HepG2 (cell line): Measurements from ENCODE around the gene PCCB. TPM values are rescaled to one million over a fixed set of nuclear protein-coding genes. Genes with fewer than 3 reads are reported as not detected.
A peak's percentile ranks its signal among the peaks of the same experiment; 100 is the strongest.

Source experiments
- ARNT2 ChIP-seq: sonication (generic); formaldehyde crosslinking; IDR thresholded peaks from 2 replicates; pipeline ENCODE4 v1.8.0; 2022; ENCODE audit warnings: mild to moderate bottlenecking, low read depth, missing genetic modification reagents, moderate library complexity
- BHLHE40 ChIP-seq: IDR thresholded peaks from 2 replicates; pipeline ENCODE4 v1.6.1; 2011; ENCODE audit warnings: low read length, improper control_type of control experiment
- DMAP1 ChIP-seq: IDR thresholded peaks from 2 replicates; pipeline ENCODE4 v1.6.1; 2016
- FOSL1 ChIP-seq: sonication (generic); formaldehyde crosslinking; IDR thresholded peaks from 2 replicates; pipeline ENCODE4 v1.9.0; 2021; ENCODE audit warnings: missing genetic modification reagents, borderline replicate concordance
- HOXA7 ChIP-seq: sonication (generic); formaldehyde crosslinking; IDR thresholded peaks from 2 replicates; pipeline ENCODE4 v1.8.1; 2022; ENCODE audit warnings: mild to moderate bottlenecking, missing genetic modification reagents, moderate library complexity
- PRDM10 ChIP-seq: sonication (generic); formaldehyde crosslinking; IDR thresholded peaks from 2 replicates; pipeline ENCODE4 v1.4.0; 2020; ENCODE audit warnings: low read depth, missing genetic modification reagents
- RAD51 ChIP-seq: fragments of 450-650 bp; IDR thresholded peaks from 2 replicates; pipeline ENCODE4 v1.6.1; 2016; ENCODE audit warnings: borderline replicate concordance
- THAP9 ChIP-seq: sonication (generic); formaldehyde crosslinking; IDR thresholded peaks from 2 replicates; pipeline ENCODE4; 2020; ENCODE audit warnings: missing genetic modification reagents, mild to moderate bottlenecking, borderline replicate concordance
- TRIM24 ChIP-seq: sonication (generic); formaldehyde crosslinking; IDR thresholded peaks from 2 replicates; pipeline ENCODE4 v1.8.0; 2022; ENCODE audit warnings: mild to moderate bottlenecking, missing genetic modification reagents
- XBP1 ChIP-seq: sonication (generic); formaldehyde crosslinking; IDR thresholded peaks from 2 replicates; pipeline ENCODE4 v1.5.0; 2020; ENCODE audit warnings: missing genetic modification reagents
- ZBTB4 ChIP-seq: sonication (generic); formaldehyde crosslinking; IDR thresholded peaks from 2 replicates; pipeline ENCODE4 v1.4.0; 2020; ENCODE audit warnings: missing genetic modification reagents, mild to moderate bottlenecking, borderline replicate concordance
- ZFP62 ChIP-seq: sonication (generic); formaldehyde crosslinking; IDR thresholded peaks from 2 replicates; pipeline ENCODE4 v1.4.0; 2020; ENCODE audit warnings: missing genetic modification reagents
- ZNF574 ChIP-seq: sonication (generic); formaldehyde crosslinking; IDR thresholded peaks from 2 replicates; pipeline ENCODE4 v1.4.0; 2020; ENCODE audit warnings: missing genetic modification reagents
- ZSCAN20 ChIP-seq: sonication (generic); formaldehyde crosslinking; IDR thresholded peaks from 2 replicates; pipeline ENCODE4 v1.4.0; 2020; ENCODE audit warnings: missing genetic modification reagents, mild to moderate bottlenecking, borderline replicate concordance
- polyA plus RNA-seq, 8 experiments: library from polyadenylated mRNA; depleted of rRNA in 3 of 8; stranded (reverse) in 7 of 8; unstranded in 1 of 8; fragments of >200 nt; fragmentation: Illumina TruSeq in 4 of 8; extraction: Trizol in 4 of 8; gene quantifications; 2 replicates each; pipeline versions ENCODE4 v1.2.1 to v1.2.3, GENCODE V29; 2011 to 2016; ENCODE audit warnings: low read depth in 4 of 8, missing spikeins in 1 of 8, mixed read lengths in 1 of 8; ENCODE audit not compliant: insufficient read depth in 1 of 8
- total RNA-seq, 5 experiments: library from RNA; depleted of rRNA; stranded (reverse); fragments of >200 nt; fragmentation: Illumina TruSeq; extraction: Trizol; gene quantifications; 2 replicates each; pipeline ENCODE4 v1.2.3, GENCODE V29; 2016; ENCODE audit warnings: low read depth in 1 of 5

Gene PCCB
- total and polyA plus RNA-seq, 2 of the 13 experiments (the other 11 are each of a cell fraction or from before 2014, with no cell fraction given) = 84.1 to 88.7 TPM

GRCh38 chr3:136250059-136250902 is at the start of gene PCCB (continued):
- no peak for TF ChIP-seq FOSL1
- no peak for TF ChIP-seq XBP1
- no peak for TF ChIP-seq RAD51
- no peak for TF ChIP-seq PRDM10 (CRISPR knock-in tag)
- no peak for TF ChIP-seq ZFP62 (CRISPR knock-in tag)
- TF ChIP-seq ARNT2 (CRISPR knock-in tag) = no peak; the same call in 1 of the 2 replicates
- TF ChIP-seq ZSCAN20 = no peak
- 0 out of 2 replicates have a peak, but pooled peaks have one; percentile 21 for TF ChIP-seq BHLHE40
- no peak for TF ChIP-seq HOXA7 (CRISPR knock-in tag)
- 0 out of 2 replicates have a peak, but pooled peaks have one; percentile 7 for TF ChIP-seq ZBTB4 (CRISPR knock-in tag)
- peak; percentile 95 for TF ChIP-seq THAP9
- peak; percentile 84 for TF ChIP-seq DMAP1 (CRISPR knock-in tag)
- TF ChIP-seq ZNF574 = peak; percentile 67; the same call in 1 of the 2 replicates
- TF ChIP-seq TRIM24 = no peak
